ENCODE results near the gene ERBB3. TPM values are rescaled to one million over a fixed set of nuclear protein-coding genes. Genes with fewer than 3 reads are reported as not detected.
"Not testable (repeated sequence)": the region's sequence is repeated elsewhere in the genome, so short reads cannot be mapped to it uniquely, and the experiment has no call there.

ERBB3 gene
- total RNA-seq, 3 donors from 2014 or later = 0.48 to 187 (median 119) TPM

DNA sequence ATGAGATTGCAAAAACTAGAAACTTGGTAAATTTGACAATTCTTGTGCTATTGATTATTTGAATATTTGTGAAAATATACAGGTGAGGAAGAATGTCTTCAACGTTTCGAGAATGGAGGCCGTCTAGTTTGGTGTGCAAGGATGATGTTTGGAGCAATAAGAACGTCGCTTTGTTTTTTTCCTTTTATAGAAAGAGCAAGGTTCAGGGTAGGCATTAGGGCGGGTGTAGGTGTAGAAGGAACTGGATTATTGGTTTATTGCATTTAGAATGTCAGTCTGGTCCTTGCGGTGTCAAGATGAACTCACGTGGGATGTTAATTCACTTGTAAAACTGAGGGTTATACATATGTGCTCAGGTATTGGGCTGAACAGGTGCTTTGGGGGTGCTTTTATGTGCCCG lies 37.1 kb upstream of the ERBB3 start:
- Histone ChIP-seq H3K36me3 (no peaks in the 10 kb centered on the region), H3K27ac (peak overlapping the region; percentile 93 to 96), H3K4me1 (peaks cover 3 to 7% of the 10 kb centered on the region in 2 donors), H3K4me3 (peak overlapping the region; percentile 75 to 95 (median 85)), H3K9me3 (no peaks in the 10 kb centered on the region), H3K27me3 (no peaks in the 10 kb centered on the region)
- no peak for DNase-seq (ENCODE audit: low spot score in 2 of 2)
- TF ChIP-seq POLR2A (IDR thresholded peaks at IDR 0.05) (no peak), POLR2AphosphoS5 (IDR thresholded peaks at IDR 0.05) (no peak)
- TF ChIP-seq, protein P1, sequence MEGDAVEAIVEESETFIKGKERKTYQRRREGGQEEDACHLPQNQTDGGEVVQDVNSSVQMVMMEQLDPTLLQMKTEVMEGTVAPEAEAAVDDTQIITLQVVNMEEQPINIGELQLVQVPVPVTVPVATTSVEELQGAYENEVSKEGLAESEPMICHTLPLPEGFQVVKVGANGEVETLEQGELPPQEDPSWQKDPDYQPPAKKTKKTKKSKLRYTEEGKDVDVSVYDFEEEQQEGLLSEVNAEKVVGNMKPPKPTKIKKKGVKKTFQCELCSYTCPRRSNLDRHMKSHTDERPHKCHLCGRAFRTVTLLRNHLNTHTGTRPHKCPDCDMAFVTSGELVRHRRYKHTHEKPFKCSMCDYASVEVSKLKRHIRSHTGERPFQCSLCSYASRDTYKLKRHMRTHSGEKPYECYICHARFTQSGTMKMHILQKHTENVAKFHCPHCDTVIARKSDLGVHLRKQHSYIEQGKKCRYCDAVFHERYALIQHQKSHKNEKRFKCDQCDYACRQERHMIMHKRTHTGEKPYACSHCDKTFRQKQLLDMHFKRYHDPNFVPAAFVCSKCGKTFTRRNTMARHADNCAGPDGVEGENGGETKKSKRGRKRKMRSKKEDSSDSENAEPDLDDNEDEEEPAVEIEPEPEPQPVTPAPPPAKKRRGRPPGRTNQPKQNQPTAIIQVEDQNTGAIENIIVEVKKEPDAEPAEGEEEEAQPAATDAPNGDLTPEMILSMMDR (IDR thresholded peaks at IDR 0.05) = no peak
- intact Hi-C loops (cut with DNase I; ENCODE audit: low total_unique reads) = no loop called here

DNA sequence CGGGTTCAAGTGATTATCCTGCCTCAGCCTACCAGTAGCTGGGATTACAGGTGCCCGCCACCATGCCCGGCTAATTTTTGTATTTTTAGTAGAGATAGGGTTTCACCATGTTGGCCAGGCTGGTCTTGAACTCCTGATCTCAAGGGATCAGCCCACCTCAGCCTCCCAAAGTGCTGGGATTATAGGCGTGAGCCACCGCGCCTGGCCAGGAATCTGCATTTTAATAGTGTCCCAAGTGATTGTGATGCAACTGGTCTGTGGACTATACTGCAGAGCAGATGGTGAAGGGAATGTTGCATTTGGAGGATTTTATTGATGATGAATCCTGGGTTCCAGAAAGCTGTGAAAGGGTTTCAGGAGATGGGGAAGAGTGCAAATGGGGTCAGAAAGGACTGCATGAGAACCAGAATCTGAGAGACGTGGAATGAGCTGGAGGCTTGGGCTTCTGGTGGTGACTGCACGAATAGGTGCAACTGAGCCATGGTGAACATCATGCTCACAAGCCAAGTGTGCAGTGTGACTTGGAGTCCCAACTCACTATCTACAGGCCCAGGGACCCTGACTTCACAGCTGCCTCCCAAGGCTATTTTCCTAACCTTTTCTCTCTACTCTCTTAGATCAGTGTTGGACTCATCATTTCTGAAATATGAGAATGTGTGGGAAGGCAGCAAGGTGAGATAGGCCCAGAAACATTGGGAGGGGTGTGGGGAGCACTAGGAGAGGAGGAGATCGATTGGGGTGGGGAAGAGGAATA lies 33.8 kb upstream of the ERBB3 start:
- H3K27ac ChIP-seq = no peak overlapping the region
- no peaks in the 10 kb centered on the region for H3K9me3 ChIP-seq
- no peak for TF ChIP-seq POLR2AphosphoS5 (IDR thresholded peaks at IDR 0.05)
- TF ChIP-seq POLR2A (IDR thresholded peaks at IDR 0.05) = no peak
- no peak for DNase-seq (ENCODE audit: low spot score in 2 of 2)
- no peak overlapping the region for H3K4me3 ChIP-seq
- intact Hi-C loops (cut with DNase I; ENCODE audit: low total_unique reads) = no loop called here
- no peaks in the 10 kb centered on the region for H3K27me3 ChIP-seq
- no peaks in the 10 kb centered on the region for H3K36me3 ChIP-seq
- H3K4me1 ChIP-seq = peaks cover 3 to 7% of the 10 kb centered on the region in 2 donors

DNA sequence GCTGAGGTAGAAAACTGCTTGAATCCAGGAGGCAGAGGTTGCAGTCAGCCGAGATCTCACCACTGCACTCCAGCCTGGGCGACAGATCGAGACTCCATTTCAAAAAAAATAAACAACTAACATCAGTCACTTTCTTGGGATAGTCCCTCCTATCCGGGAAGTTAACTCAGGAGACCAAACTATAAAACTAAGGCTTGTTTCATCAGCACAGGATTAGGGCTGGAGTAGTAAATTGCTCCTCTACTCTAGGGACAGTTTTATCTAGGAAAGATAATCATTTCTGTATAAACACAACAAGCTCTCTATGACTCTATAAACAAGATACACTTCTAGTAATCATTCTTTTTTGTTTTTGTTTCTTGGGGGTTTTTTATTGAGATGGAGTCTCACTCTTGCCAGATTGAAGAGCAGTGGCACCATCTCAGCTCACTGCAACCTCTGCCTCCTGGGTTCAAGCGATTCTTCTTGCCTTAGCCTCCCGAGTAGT lies 26.5 kb upstream of the ERBB3 start:
- intact Hi-C loops (cut with DNase I; ENCODE audit: low total_unique reads) = no loop called here
- H3K4me1 ChIP-seq = no peaks in the 10 kb centered on the region
- H3K4me3 ChIP-seq = no peak overlapping the region
- no peak for DNase-seq (ENCODE audit: low spot score in 2 of 2)
- H3K27me3 ChIP-seq = no peaks in the 10 kb centered on the region
- no peaks in the 10 kb centered on the region for H3K36me3 ChIP-seq
- no peak overlapping the region for H3K27ac ChIP-seq
- TF ChIP-seq POLR2A (IDR thresholded peaks at IDR 0.05) = no peak
- TF ChIP-seq POLR2AphosphoS5 (IDR thresholded peaks at IDR 0.05) = no peak
- TF ChIP-seq, protein P1 (IDR thresholded peaks at IDR 0.05) = no peak
- no peaks in the 10 kb centered on the region for H3K9me3 ChIP-seq

- intact Hi-C loops (cut with DNase I; ENCODE audit: low total_unique reads); H3K27me3 ChIP-seq; DNase-seq (ENCODE audit: low spot score in 2 of 2): not testable (repeated sequence)
Measured at GRCh38 chr12:56059964-56060363, 20.0 kb upstream of the ERBB3 start.

DNA sequence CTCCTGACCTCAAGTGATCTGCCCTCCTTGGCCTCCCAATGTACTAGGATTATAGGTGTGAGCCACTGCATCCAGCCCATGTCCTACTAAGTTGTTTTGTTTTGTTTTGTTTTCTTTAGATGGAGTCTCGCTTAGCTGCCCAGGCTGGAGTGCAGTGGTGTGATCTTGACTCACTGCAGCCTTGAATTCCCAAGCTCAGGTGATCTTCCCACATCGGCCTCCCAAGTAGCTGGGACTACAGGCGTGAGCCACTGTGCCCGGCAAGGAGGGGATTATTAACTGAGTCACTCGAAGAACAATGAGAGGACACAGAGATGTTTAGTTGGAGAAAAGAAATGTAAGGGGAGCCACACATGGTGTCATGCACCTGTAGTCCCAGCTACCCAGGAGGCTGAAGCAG lies 18.0 kb upstream of the ERBB3 start:
- Histone ChIP-seq H3K27ac (no peak overlapping the region), H3K4me3 (no peak overlapping the region), H3K9me3 (no peaks in the 10 kb centered on the region), H3K36me3 (no peaks in the 10 kb centered on the region), H3K27me3 (no peaks in the 10 kb centered on the region), H3K4me1 (no peaks in the 10 kb centered on the region)
- intact Hi-C loops (cut with DNase I; ENCODE audit: low total_unique reads) = no loop called here
- DNase-seq (ENCODE audit: low spot score in 2 of 2) = no peak
- TF ChIP-seq POLR2AphosphoS5 (IDR thresholded peaks at IDR 0.05) = no peak
- TF ChIP-seq, protein P1 (IDR thresholded peaks at IDR 0.05) = no peak
- TF ChIP-seq POLR2A (IDR thresholded peaks at IDR 0.05) = no peak

More at GRCh38 chr12:56059964-56060363, 20.0 kb upstream of the ERBB3 start:
- H3K9me3 ChIP-seq, H3K27ac ChIP-seq, H3K4me1 ChIP-seq, H3K4me3 ChIP-seq, H3K36me3 ChIP-seq: not testable (repeated sequence)

DNA sequence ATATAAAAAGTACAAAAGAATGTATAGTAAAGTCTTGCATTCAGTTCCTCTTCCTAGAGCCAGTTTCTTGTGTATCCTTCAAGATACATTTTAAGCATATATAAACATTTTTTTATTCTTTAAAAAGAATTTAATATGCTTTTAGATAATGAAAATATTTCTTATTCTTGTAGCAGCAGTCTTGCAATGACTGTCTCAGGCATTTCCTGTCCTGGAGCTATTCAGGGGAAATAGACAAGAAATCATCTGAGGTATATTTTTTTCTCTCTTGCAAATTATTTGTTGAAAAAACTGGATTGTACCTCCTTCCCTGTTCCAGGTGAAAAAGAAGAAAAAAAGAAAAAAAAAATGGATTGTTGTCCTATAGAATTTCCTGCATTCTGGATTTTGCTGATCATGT lies 17.0 kb upstream of the ERBB3 start:
- no peak for DNase-seq (ENCODE audit: low spot score in 2 of 2)
- H3K4me1 ChIP-seq = no peaks in the 10 kb centered on the region
- H3K27ac ChIP-seq = no peak overlapping the region
- no peaks in the 10 kb centered on the region for H3K9me3 ChIP-seq
- H3K27me3 ChIP-seq = no peaks in the 10 kb centered on the region
- intact Hi-C loops (cut with DNase I; ENCODE audit: low total_unique reads) = no loop called here
- TF ChIP-seq, protein P1 (IDR thresholded peaks at IDR 0.05) = no peak
- TF ChIP-seq POLR2A (IDR thresholded peaks at IDR 0.05) (no peak), POLR2AphosphoS5 (IDR thresholded peaks at IDR 0.05) (no peak)
- no peak overlapping the region for H3K4me3 ChIP-seq
- no peaks in the 10 kb centered on the region for H3K36me3 ChIP-seq

Data from breast epithelium (tissue), 4 donors.